Fibroblast of the aortic adventitia (primary cell): ENCODE data around the gene LRMDA. TPM values are rescaled to one million over a fixed set of nuclear protein-coding genes. Genes with fewer than 3 reads are reported as not detected.

Experiments
- DNase-seq: peaks from one replicate; pipeline ENCODE4 v3.0.0-alpha.2; 2010; ENCODE audit warnings: low read depth
- H3K4me3 ChIP-seq: 2 replicates; pipeline ENCODE4 v1.5.1; 2011; ENCODE audit warnings: low read depth, mild to moderate bottlenecking, control low read depth, low read length, moderate library complexity
- total RNA-seq: library from RNA; depleted of rRNA; stranded (reverse); fragments of >200 nt; gene quantifications from 2 replicates; pipeline ENCODE4 v1.2.3, GENCODE V29; 2012; ENCODE audit warnings: low replicate concordance
- TF ChIP-seq, protein P1 (sequence below): IDR thresholded peaks from 2 replicates; pipeline ENCODE4 v1.5.1; 2011; ENCODE audit warnings: mild to moderate bottlenecking, low read length, control low read depth, inconsistent platforms; ENCODE audit not compliant: insufficient read depth

Gene LRMDA
- total RNA-seq, 1 donor: 6.3 TPM

DNA sequence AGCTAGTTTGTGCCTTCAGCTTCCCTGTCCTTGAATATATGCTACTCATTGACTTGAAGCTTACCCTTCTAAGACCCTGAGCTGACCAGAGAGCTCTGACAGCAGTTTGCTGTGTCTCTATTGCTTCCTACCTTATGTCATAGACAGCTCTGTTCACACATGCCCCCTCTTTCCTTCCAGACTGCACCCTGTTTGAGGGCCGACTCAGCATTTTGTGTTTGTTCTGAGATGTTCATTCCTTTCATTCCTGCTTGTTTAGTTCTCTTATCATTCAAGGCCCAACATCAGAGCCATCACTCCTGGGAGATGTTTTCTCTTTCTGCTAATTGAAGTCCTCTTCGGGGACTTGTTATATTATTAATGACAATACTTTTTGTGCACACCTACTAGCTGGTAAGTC is 518.9 kb downstream of the LRMDA start:
- TF ChIP-seq, protein P1, sequence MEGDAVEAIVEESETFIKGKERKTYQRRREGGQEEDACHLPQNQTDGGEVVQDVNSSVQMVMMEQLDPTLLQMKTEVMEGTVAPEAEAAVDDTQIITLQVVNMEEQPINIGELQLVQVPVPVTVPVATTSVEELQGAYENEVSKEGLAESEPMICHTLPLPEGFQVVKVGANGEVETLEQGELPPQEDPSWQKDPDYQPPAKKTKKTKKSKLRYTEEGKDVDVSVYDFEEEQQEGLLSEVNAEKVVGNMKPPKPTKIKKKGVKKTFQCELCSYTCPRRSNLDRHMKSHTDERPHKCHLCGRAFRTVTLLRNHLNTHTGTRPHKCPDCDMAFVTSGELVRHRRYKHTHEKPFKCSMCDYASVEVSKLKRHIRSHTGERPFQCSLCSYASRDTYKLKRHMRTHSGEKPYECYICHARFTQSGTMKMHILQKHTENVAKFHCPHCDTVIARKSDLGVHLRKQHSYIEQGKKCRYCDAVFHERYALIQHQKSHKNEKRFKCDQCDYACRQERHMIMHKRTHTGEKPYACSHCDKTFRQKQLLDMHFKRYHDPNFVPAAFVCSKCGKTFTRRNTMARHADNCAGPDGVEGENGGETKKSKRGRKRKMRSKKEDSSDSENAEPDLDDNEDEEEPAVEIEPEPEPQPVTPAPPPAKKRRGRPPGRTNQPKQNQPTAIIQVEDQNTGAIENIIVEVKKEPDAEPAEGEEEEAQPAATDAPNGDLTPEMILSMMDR: no peak
- no peak overlapping the region for H3K4me3 ChIP-seq
- no peak for DNase-seq

DNA sequence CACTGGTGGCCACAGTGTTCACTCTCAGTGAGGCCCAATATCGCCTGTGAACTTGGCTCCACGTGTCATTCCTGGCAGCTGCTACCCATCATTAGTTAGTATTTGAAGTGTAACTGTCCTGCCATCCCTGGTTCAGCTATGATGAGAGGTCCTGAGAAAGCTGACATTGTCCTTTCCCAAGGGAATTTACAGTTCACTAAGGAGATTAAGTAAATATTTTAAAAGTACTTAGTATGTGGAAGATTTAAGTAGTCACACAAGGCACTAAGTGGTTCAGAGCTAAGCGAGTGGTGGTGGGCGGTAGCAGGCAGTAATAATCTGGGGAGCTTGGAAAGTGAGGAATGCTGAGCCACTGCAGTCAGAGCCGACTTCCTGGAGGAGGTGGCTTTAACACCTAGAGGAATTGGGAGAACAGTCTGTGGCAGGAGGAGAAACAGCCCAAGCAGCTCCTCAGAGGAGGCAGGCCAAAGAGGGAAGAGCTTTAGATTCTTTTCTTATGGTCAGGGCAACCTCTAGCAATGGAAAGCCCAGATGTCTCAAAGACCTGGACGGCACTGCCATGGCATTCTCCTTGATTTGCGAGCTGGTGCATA is 519.7 kb downstream of the LRMDA start:
- H3K4me3 ChIP-seq: no peak overlapping the region
- no peak for DNase-seq
- TF ChIP-seq, protein P1: no peak

DNA sequence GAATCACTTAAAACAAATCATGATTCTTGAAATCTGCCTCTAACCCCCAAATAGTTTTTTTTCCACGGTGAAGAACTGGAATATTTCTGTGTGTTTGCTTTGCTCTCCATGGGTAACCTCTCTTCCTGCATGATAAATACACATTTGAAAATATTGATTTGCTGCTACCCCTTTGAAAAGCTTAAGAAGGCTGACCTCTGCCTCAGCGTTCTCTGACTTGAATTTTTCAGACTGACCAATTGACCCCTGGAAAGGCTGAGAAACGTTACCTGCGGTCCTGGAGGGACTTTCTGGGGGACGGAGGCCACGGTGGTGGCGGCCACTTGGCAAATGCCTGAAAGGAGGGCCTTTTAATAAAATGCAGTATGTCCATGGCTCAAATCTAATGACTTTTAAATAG is 520.2 kb downstream of the LRMDA start:
- DNase-seq: no peak
- TF ChIP-seq, protein P1: no peak
- H3K4me3 ChIP-seq: no peak overlapping the region

DNA sequence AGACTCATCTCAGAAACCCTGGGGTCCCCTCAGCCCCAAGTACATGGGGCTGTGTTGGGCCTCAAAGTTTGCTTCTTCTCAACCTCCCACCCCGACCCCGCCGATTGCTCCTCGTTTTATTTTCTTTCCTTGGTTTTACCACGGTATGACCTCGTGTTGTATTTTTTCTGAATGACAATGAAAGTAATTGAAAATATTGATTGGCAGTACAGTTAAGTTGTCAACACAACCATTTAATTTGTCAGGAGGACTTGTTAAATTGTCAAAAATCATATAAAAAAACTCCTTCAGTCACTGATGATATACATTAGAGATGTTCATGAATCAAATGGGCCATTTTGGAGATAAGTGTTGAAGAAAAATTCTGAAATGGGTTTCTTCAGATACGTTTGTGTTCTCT is 520.7 kb downstream of the LRMDA start:
- no peak overlapping the region for H3K4me3 ChIP-seq
- DNase-seq: no peak
- TF ChIP-seq, protein P1: no peak

DNA sequence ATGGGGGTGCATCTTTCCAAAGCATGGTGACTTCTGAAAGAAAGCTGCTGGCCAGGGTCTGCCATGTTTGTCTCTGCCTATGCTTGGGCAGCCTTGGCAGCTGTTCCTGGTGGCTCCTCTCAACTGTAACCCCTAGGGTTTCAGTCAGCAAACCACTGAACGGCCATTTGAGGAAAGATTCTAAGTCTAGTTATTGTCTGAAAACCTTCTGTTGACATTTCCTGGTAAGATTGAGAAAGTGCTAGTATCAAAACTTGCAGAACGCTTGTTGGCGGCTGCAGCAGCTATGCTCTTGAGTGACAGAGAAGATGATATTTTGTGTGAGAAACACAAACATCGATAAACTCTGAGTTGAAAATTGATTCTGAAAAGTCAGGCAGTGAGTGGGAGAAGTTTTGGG is 523.1 kb downstream of the LRMDA start:
- no peak for DNase-seq
- no peak overlapping the region for H3K4me3 ChIP-seq
- TF ChIP-seq, protein P1: no peak

DNA sequence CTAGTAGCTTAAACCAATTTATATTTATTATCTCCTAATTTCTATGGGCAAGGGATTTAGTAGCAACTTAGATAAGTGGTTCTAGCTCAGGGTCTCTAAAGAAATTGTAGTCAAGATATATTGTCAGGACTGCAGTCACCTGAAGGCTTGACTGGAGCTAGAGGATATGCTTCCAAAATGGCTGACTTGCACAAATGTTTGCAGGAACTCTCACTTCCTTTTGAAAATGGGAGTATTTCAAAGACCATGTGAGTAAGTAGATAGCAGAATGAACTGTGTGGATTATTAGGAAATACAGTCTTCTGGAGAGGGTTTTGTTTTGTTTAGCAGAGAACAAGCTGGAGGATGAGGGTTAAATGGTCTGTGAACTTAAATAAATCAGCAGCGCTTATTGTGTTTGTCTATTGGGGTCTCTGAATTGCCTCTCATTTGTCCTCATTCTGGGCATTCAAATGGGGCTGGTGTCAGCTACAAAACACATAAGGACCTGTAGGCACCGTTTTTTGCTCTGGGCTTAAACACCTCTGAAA is 524.6 kb downstream of the LRMDA start:
- TF ChIP-seq, protein P1: no peak
- no peak for DNase-seq
- H3K4me3 ChIP-seq: no peak overlapping the region

DNA sequence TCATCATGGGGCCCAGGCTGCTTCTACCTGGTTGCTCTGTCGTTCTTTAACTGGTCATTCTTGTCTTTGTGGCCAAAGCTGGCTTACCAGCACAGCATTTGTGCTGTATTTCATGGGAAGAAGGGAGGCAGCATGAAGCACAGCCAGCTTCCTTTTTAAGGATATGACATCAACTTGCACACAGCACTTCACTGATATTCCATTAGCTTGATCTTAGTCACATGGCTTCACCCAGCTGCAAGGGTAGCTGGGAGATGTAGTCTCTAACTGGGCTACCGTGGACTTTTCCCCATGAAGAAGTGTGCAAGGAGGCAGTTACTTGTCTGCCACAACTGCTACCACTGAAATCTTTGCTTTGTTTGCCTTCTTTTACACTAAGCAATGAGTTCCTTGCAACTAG is 525.2 kb downstream of the LRMDA start:
- H3K4me3 ChIP-seq: no peak overlapping the region
- TF ChIP-seq, protein P1: no peak
- peak; percentile 7 for DNase-seq
